Measurements from ENCODE around the gene GYG1.

GYG1 gene

GRCh38 chr3:148991219-148992026, at the start of gene GYG1:
TSS of gene GYG1 (plus strand) at chr3:148991540. CDS start at chr3:148991641, 101 bp downstream.
- peak; percentile 56 for DNase-seq (ENCODE audit: low read depth, low spot score)

- DNase-seq (ENCODE audit: low read depth, low spot score), result no peak
Observed at GRCh38 chr3:148943506-148944205, 47.7 kb upstream of the GYG1 start.

- DNase-seq (ENCODE audit: low read depth, low spot score), result no peak
Observed at GRCh38 chr3:148945116-148945515, 46.2 kb upstream of the GYG1 start.

- DNase-seq (ENCODE audit: low read depth, low spot score), result no peak
Observed at GRCh38 chr3:148948913-148949657, 42.3 kb upstream of the GYG1 start.

- DNase-seq (ENCODE audit: low read depth, low spot score), result no peak
Observed at GRCh38 chr3:148950806-148951205, 40.5 kb upstream of the GYG1 start.

GRCh38 chr3:148951599-148952361, 39.6 kb upstream of the GYG1 start:
- DNase-seq (ENCODE audit: low read depth, low spot score), result no peak

GRCh38 chr3:148953094-148953493, 38.2 kb upstream of the GYG1 start:
- DNase-seq (ENCODE audit: low read depth, low spot score), result no peak

- DNase-seq (ENCODE audit: low read depth, low spot score), result no peak
Observed at GRCh38 chr3:148954981-148955380, 36.4 kb upstream of the GYG1 start.

GRCh38 chr3:148955544-148956346, 35.6 kb upstream of the GYG1 start:
- DNase-seq (ENCODE audit: low read depth, low spot score), result no peak

- peak; percentile 70 for DNase-seq (ENCODE audit: low read depth, low spot score)
Observed at GRCh38 chr3:148957586-148957985, 33.8 kb upstream of the GYG1 start.

GRCh38 chr3:148958696-148959095, 32.6 kb upstream of the GYG1 start:
- no peak for DNase-seq (ENCODE audit: low read depth, low spot score)

- DNase-seq (ENCODE audit: low read depth, low spot score), result peak; percentile 69
Observed at GRCh38 chr3:148962513-148962912, 28.8 kb upstream of the GYG1 start.

GRCh38 chr3:148964809-148965208, 26.5 kb upstream of the GYG1 start:
- DNase-seq (ENCODE audit: low read depth, low spot score), result no peak

- no peak for DNase-seq (ENCODE audit: low read depth, low spot score)
Observed at GRCh38 chr3:148968321-148968720, 23.0 kb upstream of the GYG1 start.

GRCh38 chr3:148970271-148970670, 21.1 kb upstream of the GYG1 start:
- DNase-seq (ENCODE audit: low read depth, low spot score), result no peak

GRCh38 chr3:148971401-148972163, 19.8 kb upstream of the GYG1 start:
- DNase-seq (ENCODE audit: low read depth, low spot score), result no peak

- DNase-seq (ENCODE audit: low read depth, low spot score), result no peak
Observed at GRCh38 chr3:148974726-148975125, 16.6 kb upstream of the GYG1 start.

GRCh38 chr3:148975248-148975647, 16.1 kb upstream of the GYG1 start:
- DNase-seq (ENCODE audit: low read depth, low spot score), result no peak

- no peak for DNase-seq (ENCODE audit: low read depth, low spot score)
Observed at GRCh38 chr3:148975696-148976095, 15.6 kb upstream of the GYG1 start.

GRCh38 chr3:148981273-148981672, 10.1 kb upstream of the GYG1 start:
- DNase-seq (ENCODE audit: low read depth, low spot score), result no peak
